Brain microvascular endothelial cell (primary cell): Measurements from ENCODE around the gene CCNA1.

Experiments used
- DNase-seq: peaks from one replicate; pipeline ENCODE4 v3.0.0-alpha.2; 2020
- H3K27ac ChIP-seq: fragments of 250-450 bp; sonication (Bioruptor Pico); 2 replicates; pipeline ENCODE4 v1.5.1; 2020; ENCODE audit warnings: mild to moderate bottlenecking, moderate library complexity
- H3K27me3 ChIP-seq: fragments of 250-450 bp; sonication (Bioruptor Pico); replicated peaks from 2 replicates; pipeline ENCODE4 v1.5.1; 2020; ENCODE audit warnings: mild to moderate bottlenecking
- H3K36me3 ChIP-seq: fragments of 250-450 bp; sonication (Bioruptor Pico); replicated peaks from 2 replicates; pipeline ENCODE4 v1.5.1; 2020; ENCODE audit warnings: mild to moderate bottlenecking
- H3K4me3 ChIP-seq: 2 replicates; pipeline ENCODE4 v1.5.1; 2011; ENCODE audit warnings: low read depth, mild to moderate bottlenecking, control low read depth, low read length, moderate library complexity
- CTCF ChIP-seq: IDR thresholded peaks from 2 replicates; pipeline ENCODE4 v1.5.1; 2011; ENCODE audit warnings: low read depth, mild to moderate bottlenecking, moderate library complexity, low read length, control low read depth, inconsistent platforms; ENCODE audit errors: missing control alignments
- in situ Hi-C: cut with HindIII; loops from 2 replicates; pipeline ENCODE4 v1.10.0; 2017; ENCODE audit warnings: low sequenced_read_pairs, low pct_ligation_motif_present

Gene CCNA1

GRCh38 chr13:36490055-36490454 is 57.8 kb downstream of the CCNA1 start:
- in situ Hi-C loops, result no loop called here

More at GRCh38 chr13:36490055-36490454, 57.8 kb downstream of the CCNA1 start:
- TF ChIP-seq CTCF, result no peak
- H3K27ac ChIP-seq, result no peak overlapping the region
- H3K27me3 ChIP-seq, result no peaks in the 10 kb centered on the region
- DNase-seq, result no peak
- H3K36me3 ChIP-seq, result no peaks in the 10 kb centered on the region
- no peak overlapping the region for H3K4me3 ChIP-seq
